ENCODE results near the gene IMMP2L.

IMMP2L gene

GRCh38 chr7:110808361-110808760 lies 753.9 kb downstream of the IMMP2L start:
- H3K9ac ChIP-seq (ENCODE audit: low read length), result no peak overlapping the region
- H3K27me3 ChIP-seq (ENCODE audit: control insufficient read depth, insufficient read depth, low read length), result no peaks in the 10 kb centered on the region
- H3K9me3 ChIP-seq (ENCODE audit: control insufficient read depth, insufficient read depth, low read depth, low read length), result peaks cover 7% of the 10 kb centered on the region; the same call in 1 of the 2 replicates
- H3K36me3 ChIP-seq (ENCODE audit: control insufficient read depth, insufficient read depth, low read length), result no peaks in the 10 kb centered on the region
- no peak overlapping the region for H3K27ac ChIP-seq (ENCODE audit: low read depth, low read length)
- H3K4me1 ChIP-seq (ENCODE audit: control insufficient read depth, insufficient read depth, low read length), result peaks cover 7% of the 10 kb centered on the region; the same call in 1 of the 2 replicates
- no peak overlapping the region for H3K4me3 ChIP-seq (ENCODE audit: low read depth, low read length)

- no peaks in the 10 kb centered on the region for H3K9me3 ChIP-seq (ENCODE audit: control insufficient read depth, insufficient read depth, low read depth, low read length)
- H3K36me3 ChIP-seq (ENCODE audit: control insufficient read depth, insufficient read depth, low read length), result no peaks in the 10 kb centered on the region
- peak overlapping the region; percentile 19; the same call in 1 of the 2 replicates for H3K4me3 ChIP-seq (ENCODE audit: low read depth, low read length)
- no peaks in the 10 kb centered on the region for H3K27me3 ChIP-seq (ENCODE audit: control insufficient read depth, insufficient read depth, low read length)
- no peak overlapping the region for H3K27ac ChIP-seq (ENCODE audit: low read depth, low read length)
- no peak overlapping the region for H3K9ac ChIP-seq (ENCODE audit: low read length)
- H3K4me1 ChIP-seq (ENCODE audit: control insufficient read depth, insufficient read depth, low read length), result peaks cover 3% of the 10 kb centered on the region; the same call in 1 of the 2 replicates
Measured at GRCh38 chr7:110804501-110804900, 757.8 kb downstream of the IMMP2L start.

DNA sequence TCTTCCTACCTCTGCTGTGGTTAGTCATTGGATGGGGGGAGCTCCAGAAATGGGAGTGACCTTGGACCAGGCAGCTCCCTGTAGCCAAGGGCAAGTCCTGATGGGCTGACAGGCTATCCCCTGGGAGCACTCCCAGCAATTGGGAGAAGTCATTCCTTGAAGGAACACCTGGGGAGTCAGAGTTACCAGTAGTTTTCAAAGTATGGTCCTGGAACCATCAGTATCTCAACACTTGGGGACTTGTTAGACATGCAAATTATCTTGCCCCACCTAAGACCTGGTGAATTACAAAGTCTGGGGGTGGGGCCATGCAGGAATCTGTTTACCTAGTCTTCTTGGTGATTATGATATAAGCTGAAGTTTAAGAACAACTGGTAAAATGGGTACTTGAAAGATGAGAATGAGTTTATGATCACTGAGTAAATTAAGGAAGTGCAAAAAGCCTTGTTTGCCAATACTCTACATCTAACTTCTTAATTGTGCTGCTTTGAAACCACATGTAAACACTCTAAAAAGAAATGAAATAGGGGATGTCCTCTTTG lies 758.6 kb downstream of the IMMP2L start:
- H3K27me3 ChIP-seq (ENCODE audit: control insufficient read depth, insufficient read depth, low read length), result no peaks in the 10 kb centered on the region
- H3K4me3 ChIP-seq (ENCODE audit: low read depth, low read length), result no peak overlapping the region
- peaks cover 3% of the 10 kb centered on the region; the same call in 1 of the 2 replicates for H3K4me1 ChIP-seq (ENCODE audit: control insufficient read depth, insufficient read depth, low read length)
- no peak overlapping the region for H3K27ac ChIP-seq (ENCODE audit: low read depth, low read length)
- H3K9me3 ChIP-seq (ENCODE audit: control insufficient read depth, insufficient read depth, low read depth, low read length), result no peaks in the 10 kb centered on the region
- H3K9ac ChIP-seq (ENCODE audit: low read length), result no peak overlapping the region
- no peaks in the 10 kb centered on the region for H3K36me3 ChIP-seq (ENCODE audit: control insufficient read depth, insufficient read depth, low read length)

GRCh38 chr7:110801502-110801901 lies 760.8 kb downstream of the IMMP2L start:
- H3K36me3 ChIP-seq (ENCODE audit: control insufficient read depth, insufficient read depth, low read length), result no peaks in the 10 kb centered on the region
- no peak overlapping the region for H3K9ac ChIP-seq (ENCODE audit: low read length)
- no peak overlapping the region for H3K4me3 ChIP-seq (ENCODE audit: low read depth, low read length)
- no peaks in the 10 kb centered on the region for H3K9me3 ChIP-seq (ENCODE audit: control insufficient read depth, insufficient read depth, low read depth, low read length)
- H3K4me1 ChIP-seq (ENCODE audit: control insufficient read depth, insufficient read depth, low read length), result peaks cover 3% of the 10 kb centered on the region; the same call in 1 of the 2 replicates
- no peak overlapping the region for H3K27ac ChIP-seq (ENCODE audit: low read depth, low read length)
- no peaks in the 10 kb centered on the region for H3K27me3 ChIP-seq (ENCODE audit: control insufficient read depth, insufficient read depth, low read length)

GRCh38 chr7:110800984-110801383 lies 761.3 kb downstream of the IMMP2L start:
- Histone ChIP-seq H3K4me1 (ENCODE audit: control insufficient read depth, insufficient read depth, low read length) (peaks cover 3% of the 10 kb centered on the region; the same call in 1 of the 2 replicates), H3K4me3 (ENCODE audit: low read depth, low read length) (no peak overlapping the region), H3K9ac (ENCODE audit: low read length) (no peak overlapping the region), H3K27me3 (ENCODE audit: control insufficient read depth, insufficient read depth, low read length) (no peaks in the 10 kb centered on the region), H3K27ac (ENCODE audit: low read depth, low read length) (no peak overlapping the region), H3K9me3 (ENCODE audit: control insufficient read depth, insufficient read depth, low read depth, low read length) (no peaks in the 10 kb centered on the region), H3K36me3 (ENCODE audit: control insufficient read depth, insufficient read depth, low read length) (no peaks in the 10 kb centered on the region)

DNA sequence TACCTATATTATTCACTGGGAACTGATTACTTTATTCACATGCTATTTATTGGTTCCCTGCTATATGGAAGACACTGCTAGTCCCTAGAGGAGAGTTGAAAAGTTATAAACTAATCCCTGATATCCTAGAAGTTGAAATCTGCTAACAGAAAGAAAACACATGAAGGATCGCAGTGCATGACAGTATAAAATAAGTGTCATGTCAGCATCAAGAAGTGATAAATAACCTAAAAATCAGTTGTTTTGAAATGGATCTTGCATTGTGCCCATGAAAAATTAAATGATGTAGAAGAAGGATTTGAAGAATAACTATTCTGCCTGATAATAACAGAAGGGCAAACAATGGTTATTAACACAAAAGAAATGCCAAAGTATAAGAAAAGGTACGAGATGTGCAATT lies 764.6 kb downstream of the IMMP2L start:
- Histone ChIP-seq H3K4me3 (ENCODE audit: low read depth, low read length) (no peak overlapping the region), H3K36me3 (ENCODE audit: control insufficient read depth, insufficient read depth, low read length) (no peaks in the 10 kb centered on the region), H3K9me3 (ENCODE audit: control insufficient read depth, insufficient read depth, low read depth, low read length) (no peaks in the 10 kb centered on the region), H3K27ac (ENCODE audit: low read depth, low read length) (no peak overlapping the region), H3K27me3 (ENCODE audit: control insufficient read depth, insufficient read depth, low read length) (no peaks in the 10 kb centered on the region), H3K4me1 (ENCODE audit: control insufficient read depth, insufficient read depth, low read length) (no peaks in the 10 kb centered on the region), H3K9ac (ENCODE audit: low read length) (no peak overlapping the region)

DNA sequence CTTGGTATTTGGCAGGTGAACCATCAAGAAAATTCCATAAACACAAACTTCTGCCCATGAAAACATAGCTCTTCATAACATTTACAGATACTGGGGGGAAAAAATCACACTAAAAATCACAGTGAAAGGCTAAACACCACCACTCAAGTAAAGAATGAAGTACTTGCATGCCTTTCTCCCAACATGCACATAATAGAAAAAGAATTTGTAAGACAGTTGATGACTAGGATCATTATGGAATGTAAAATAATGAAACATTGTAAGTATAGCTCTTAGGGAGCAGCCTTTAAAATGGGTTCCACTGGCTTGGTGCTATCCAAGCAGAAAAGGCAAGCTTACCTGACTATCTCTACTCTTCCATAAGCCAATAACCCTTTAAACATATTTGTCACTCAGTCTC lies 771.3 kb downstream of the IMMP2L start:
- Histone ChIP-seq H3K36me3 (ENCODE audit: control insufficient read depth, insufficient read depth, low read length) (no peaks in the 10 kb centered on the region), H3K4me1 (ENCODE audit: control insufficient read depth, insufficient read depth, low read length) (no peaks in the 10 kb centered on the region), H3K9ac (ENCODE audit: low read length) (no peak overlapping the region), H3K27ac (ENCODE audit: low read depth, low read length) (no peak overlapping the region), H3K27me3 (ENCODE audit: control insufficient read depth, insufficient read depth, low read length) (no peaks in the 10 kb centered on the region), H3K4me3 (ENCODE audit: low read depth, low read length) (no peak overlapping the region), H3K9me3 (ENCODE audit: control insufficient read depth, insufficient read depth, low read depth, low read length) (no peaks in the 10 kb centered on the region)

DNA sequence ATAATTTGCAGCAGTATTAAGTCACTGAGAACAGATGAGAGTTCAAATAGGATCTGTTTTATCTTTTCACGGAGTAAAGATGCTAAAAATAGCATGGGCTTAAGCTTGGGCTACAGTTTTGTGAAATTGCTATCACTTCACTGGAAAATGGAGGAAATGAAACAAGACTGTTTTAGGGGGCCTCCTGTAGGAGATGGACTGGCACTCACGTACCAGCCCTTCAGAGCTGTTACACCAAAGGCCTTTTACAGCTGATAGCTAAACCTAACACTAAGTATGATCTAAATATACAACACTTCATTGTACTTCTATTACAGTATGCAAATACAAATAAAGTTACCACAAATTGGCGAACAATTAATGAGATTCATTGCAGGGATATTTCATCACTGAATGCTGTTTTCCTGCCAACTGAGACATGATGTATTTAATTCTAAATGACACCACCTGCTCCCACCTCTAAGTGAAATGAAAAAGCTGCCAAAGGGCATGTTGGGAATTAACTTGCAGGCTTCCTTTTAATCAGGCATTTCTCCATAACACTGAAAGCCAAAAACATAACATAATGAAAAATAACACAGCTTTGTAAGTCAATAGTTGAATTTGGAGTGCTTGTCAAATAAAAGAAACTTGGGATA lies 775.8 kb downstream of the IMMP2L start:
- Histone ChIP-seq H3K36me3 (ENCODE audit: control insufficient read depth, insufficient read depth, low read length) (no peaks in the 10 kb centered on the region), H3K4me1 (ENCODE audit: control insufficient read depth, insufficient read depth, low read length) (no peaks in the 10 kb centered on the region), H3K9me3 (ENCODE audit: control insufficient read depth, insufficient read depth, low read depth, low read length) (no peaks in the 10 kb centered on the region), H3K27ac (ENCODE audit: low read depth, low read length) (no peak overlapping the region), H3K9ac (ENCODE audit: low read length) (no peak overlapping the region), H3K4me3 (ENCODE audit: low read depth, low read length) (no peak overlapping the region), H3K27me3 (ENCODE audit: control insufficient read depth, insufficient read depth, low read length) (no peaks in the 10 kb centered on the region)

DNA sequence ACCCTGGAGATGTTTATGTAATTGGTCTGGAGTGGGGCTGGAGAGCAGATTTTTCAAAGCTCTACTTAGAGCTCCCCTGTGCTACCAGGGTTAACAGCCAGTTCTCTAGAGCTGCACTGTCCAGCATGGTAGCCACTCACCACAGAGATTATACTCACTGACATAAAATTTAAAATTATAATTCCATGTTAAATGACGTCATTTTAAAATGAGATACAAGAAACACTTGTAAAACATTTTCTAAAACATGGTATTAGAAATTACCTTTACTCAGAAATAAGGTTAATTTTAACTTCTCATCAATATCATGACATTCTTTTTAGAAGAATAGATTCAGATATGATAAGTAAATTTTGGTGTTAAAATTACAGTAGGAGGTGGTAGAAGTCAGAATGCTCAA lies 777.5 kb downstream of the IMMP2L start:
- Histone ChIP-seq H3K4me3 (ENCODE audit: low read depth, low read length) (no peak overlapping the region), H3K4me1 (ENCODE audit: control insufficient read depth, insufficient read depth, low read length) (no peaks in the 10 kb centered on the region), H3K9ac (ENCODE audit: low read length) (no peak overlapping the region), H3K36me3 (ENCODE audit: control insufficient read depth, insufficient read depth, low read length) (no peaks in the 10 kb centered on the region), H3K9me3 (ENCODE audit: control insufficient read depth, insufficient read depth, low read depth, low read length) (no peaks in the 10 kb centered on the region), H3K27me3 (ENCODE audit: control insufficient read depth, insufficient read depth, low read length) (no peaks in the 10 kb centered on the region), H3K27ac (ENCODE audit: low read depth, low read length) (no peak overlapping the region)

GRCh38 chr7:110780712-110781111 lies 781.6 kb downstream of the IMMP2L start:
- Histone ChIP-seq H3K36me3 (ENCODE audit: control insufficient read depth, insufficient read depth, low read length) (no peaks in the 10 kb centered on the region), H3K4me1 (ENCODE audit: control insufficient read depth, insufficient read depth, low read length) (no peaks in the 10 kb centered on the region), H3K9ac (ENCODE audit: low read length) (no peak overlapping the region), H3K27me3 (ENCODE audit: control insufficient read depth, insufficient read depth, low read length) (no peaks in the 10 kb centered on the region), H3K9me3 (ENCODE audit: control insufficient read depth, insufficient read depth, low read depth, low read length) (no peaks in the 10 kb centered on the region), H3K27ac (ENCODE audit: low read depth, low read length) (no peak overlapping the region), H3K4me3 (ENCODE audit: low read depth, low read length) (no peak overlapping the region)

DNA sequence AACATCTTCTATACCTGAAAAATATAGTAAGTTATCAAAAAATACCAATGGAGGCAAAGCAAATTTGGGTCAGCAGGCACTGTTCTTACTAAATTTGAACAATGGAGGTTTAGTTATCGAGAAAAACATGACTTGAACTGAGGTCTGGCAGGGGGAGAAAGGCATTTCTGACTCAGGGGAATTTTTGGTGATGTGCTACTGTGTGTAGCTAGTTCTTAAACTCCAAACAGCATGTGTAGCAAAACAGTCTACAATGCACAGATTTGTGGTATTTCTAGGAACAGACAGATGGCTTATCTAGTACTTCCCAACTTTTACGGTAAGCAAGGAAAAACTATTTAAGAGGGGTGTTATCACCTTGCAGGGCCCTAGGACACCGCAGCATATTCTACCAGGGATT lies 783.0 kb downstream of the IMMP2L start:
- Histone ChIP-seq H3K4me3 (ENCODE audit: low read depth, low read length) (no peak overlapping the region), H3K27ac (ENCODE audit: low read depth, low read length) (no peak overlapping the region), H3K36me3 (ENCODE audit: control insufficient read depth, insufficient read depth, low read length) (no peaks in the 10 kb centered on the region)

More for the DNA sequence above, 783.0 kb downstream of the IMMP2L start:
- Histone ChIP-seq H3K4me1 (ENCODE audit: control insufficient read depth, insufficient read depth, low read length) (no peaks in the 10 kb centered on the region), H3K27me3 (ENCODE audit: control insufficient read depth, insufficient read depth, low read length) (no peaks in the 10 kb centered on the region), H3K9me3 (ENCODE audit: control insufficient read depth, insufficient read depth, low read depth, low read length) (no peaks in the 10 kb centered on the region), H3K9ac (ENCODE audit: low read length) (no peak overlapping the region)

Data from HUES6 (cell line).